ENCODE data around the gene SMG6.
A peak's percentile ranks its signal among the peaks of the same experiment; 100 is the strongest.

SMG6 gene

DNA sequence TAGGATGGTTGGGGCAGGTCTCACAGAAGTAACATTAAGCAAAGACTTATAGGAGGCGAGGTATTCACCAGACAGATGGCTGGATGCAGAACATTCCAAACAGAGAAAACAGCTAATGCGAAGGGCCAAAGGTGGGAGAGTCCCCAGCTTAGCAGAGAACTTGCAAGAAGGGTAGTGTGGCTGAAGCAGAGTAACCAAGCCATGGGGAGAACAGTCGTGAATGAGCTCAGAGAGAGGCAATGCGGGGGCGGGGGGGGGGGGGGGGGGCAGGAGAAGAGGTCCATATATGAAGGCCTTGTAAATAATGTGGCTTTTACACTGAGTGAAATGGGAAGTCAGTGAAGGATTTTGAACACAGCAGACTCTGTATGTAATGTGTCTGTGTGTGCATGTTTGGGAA is 81.3 kb downstream of the SMG6 start:
- Histone ChIP-seq H3K36me3 (ENCODE audit: control insufficient read depth in 2 of 2, insufficient read depth in 1 of 2, low read length in 2 of 2) (peaks cover 7 to 15% of the 10 kb centered on the region in 2 experiments; a peak in 2 of 3 replicates), H3K27ac (ENCODE audit: extremely low read depth, low read depth, low read length) (no peak overlapping the region), H3K4me1 (ENCODE audit: control insufficient read depth, insufficient read depth, low read length) (peaks cover 3% of the 10 kb centered on the region; the same call in 1 of the 2 replicates), H3K9me3 (ENCODE audit: control insufficient read depth, insufficient read depth, low read depth, low read length) (no peaks in the 10 kb centered on the region), H3K4me3 (ENCODE audit: low read depth, low read length) (no peak overlapping the region)
- ChIA-PET CTCF (no interaction called here), POLR2A (interaction anchor here (0.6 kb wide), 1 partner anchor 169 kb away, joined by 8 read pairs; no protein-coding TSS in a partner anchor)
- TF ChIP-seq, protein P1, sequence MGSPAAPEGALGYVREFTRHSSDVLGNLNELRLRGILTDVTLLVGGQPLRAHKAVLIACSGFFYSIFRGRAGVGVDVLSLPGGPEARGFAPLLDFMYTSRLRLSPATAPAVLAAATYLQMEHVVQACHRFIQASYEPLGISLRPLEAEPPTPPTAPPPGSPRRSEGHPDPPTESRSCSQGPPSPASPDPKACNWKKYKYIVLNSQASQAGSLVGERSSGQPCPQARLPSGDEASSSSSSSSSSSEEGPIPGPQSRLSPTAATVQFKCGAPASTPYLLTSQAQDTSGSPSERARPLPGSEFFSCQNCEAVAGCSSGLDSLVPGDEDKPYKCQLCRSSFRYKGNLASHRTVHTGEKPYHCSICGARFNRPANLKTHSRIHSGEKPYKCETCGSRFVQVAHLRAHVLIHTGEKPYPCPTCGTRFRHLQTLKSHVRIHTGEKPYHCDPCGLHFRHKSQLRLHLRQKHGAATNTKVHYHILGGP (tag by site-specific recombination; IDR thresholded peaks at IDR 0.05) = no peak
- TF ChIP-seq ZNF792 (tag by site-specific recombination; IDR thresholded peaks at IDR 0.05) (no peak), ZNF324 (tag by site-specific recombination; IDR thresholded peaks at IDR 0.05) (no peak)
- TF ChIP-seq, protein P2, sequence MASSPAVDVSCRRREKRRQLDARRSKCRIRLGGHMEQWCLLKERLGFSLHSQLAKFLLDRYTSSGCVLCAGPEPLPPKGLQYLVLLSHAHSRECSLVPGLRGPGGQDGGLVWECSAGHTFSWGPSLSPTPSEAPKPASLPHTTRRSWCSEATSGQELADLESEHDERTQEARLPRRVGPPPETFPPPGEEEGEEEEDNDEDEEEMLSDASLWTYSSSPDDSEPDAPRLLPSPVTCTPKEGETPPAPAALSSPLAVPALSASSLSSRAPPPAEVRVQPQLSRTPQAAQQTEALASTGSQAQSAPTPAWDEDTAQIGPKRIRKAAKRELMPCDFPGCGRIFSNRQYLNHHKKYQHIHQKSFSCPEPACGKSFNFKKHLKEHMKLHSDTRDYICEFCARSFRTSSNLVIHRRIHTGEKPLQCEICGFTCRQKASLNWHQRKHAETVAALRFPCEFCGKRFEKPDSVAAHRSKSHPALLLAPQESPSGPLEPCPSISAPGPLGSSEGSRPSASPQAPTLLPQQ (tag by site-specific recombination; IDR thresholded peaks at IDR 0.05) = no peak

DNA sequence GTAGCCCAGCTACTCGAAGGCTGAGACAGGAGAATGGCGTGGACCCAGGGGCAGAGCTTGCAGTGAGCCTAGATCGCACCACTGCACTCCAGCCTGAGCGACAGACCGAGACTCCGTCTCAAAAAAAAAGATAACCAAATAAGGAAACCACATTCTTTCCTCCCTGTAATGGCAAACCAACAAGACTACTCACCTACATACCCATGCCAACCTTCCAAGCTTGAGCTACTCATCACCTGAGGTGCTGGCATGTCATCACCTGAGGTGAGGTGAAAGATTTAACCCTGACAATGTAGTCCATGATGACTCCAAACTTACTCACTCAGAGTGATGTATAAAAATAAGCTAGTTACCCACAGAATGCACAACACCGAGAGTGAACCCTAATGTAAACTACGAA is 85.2 kb downstream of the SMG6 start:
- H3K4me1 ChIP-seq (ENCODE audit: control insufficient read depth, insufficient read depth, low read length) = peaks cover 18% of the 10 kb centered on the region
- H3K4me3 ChIP-seq (ENCODE audit: low read depth, low read length) = no peak overlapping the region
- POLR2A ChIA-PET = no interaction called here
- TF ChIP-seq, protein P3, sequence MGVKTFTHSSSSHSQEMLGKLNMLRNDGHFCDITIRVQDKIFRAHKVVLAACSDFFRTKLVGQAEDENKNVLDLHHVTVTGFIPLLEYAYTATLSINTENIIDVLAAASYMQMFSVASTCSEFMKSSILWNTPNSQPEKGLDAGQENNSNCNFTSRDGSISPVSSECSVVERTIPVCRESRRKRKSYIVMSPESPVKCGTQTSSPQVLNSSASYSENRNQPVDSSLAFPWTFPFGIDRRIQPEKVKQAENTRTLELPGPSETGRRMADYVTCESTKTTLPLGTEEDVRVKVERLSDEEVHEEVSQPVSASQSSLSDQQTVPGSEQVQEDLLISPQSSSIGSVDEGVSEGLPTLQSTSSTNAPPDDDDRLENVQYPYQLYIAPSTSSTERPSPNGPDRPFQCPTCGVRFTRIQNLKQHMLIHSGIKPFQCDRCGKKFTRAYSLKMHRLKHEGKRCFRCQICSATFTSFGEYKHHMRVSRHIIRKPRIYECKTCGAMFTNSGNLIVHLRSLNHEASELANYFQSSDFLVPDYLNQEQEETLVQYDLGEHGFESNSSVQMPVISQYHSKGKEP (tag by site-specific recombination; IDR thresholded peaks at IDR 0.05) = no peak
- TF ChIP-seq OVOL3 (tag by site-specific recombination; IDR thresholded peaks at IDR 0.05) (no peak), ZNF548 (tag by site-specific recombination; IDR thresholded peaks at IDR 0.05) (no peak), KLF7 (tag by site-specific recombination; IDR thresholded peaks at IDR 0.05; ENCODE audit: borderline replicate concordance) (no peak)
- H3K9me3 ChIP-seq (ENCODE audit: control insufficient read depth, insufficient read depth, low read depth, low read length) = no peaks in the 10 kb centered on the region
- H3K27ac ChIP-seq (ENCODE audit: extremely low read depth, low read depth, low read length) = no peak overlapping the region
- peaks cover 7 to 15% of the 10 kb centered on the region in 2 experiments; a peak in 2 of 3 replicates for H3K36me3 ChIP-seq (ENCODE audit: control insufficient read depth in 2 of 2, insufficient read depth in 1 of 2, low read length in 2 of 2)
- CTCF ChIA-PET = no interaction called here

DNA sequence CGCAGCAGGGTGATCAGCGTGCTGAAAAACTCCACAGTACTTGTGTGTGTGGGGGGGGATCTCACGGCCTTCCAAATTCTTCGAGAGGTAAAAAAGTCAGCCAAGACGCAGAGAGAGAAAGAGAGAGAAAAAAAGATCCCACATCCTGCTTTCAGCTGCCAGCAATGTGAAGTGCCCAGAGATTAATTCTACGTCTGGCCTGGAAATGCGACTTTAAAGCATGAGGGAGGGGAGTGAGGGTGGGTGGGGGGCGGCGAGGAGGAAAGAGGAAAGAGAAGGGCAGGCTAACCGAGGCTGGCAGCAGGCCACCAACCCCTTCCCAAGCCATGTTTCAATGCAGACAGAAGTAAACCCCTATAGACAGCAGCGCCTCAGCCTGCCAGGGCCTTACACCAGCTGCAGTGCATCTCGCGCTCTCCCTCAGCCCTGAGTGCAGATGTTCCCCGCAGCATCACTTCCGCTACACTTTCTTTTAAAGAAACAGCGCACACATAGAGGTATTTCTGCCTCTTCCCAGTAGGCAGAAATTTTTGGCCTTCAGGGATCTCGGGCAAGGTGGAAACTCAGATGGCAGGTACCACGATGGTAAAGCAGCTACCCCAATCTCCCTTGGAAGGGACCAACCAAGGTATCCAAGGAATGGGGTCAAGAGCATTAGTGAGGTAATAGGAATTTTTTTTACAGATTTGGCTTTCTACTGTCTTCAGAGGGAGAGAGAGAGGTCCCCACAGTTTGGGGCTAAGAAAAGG is 87.8 kb downstream of the SMG6 start:
- ChIA-PET POLR2A (no interaction called here), CTCF (no interaction called here)
- no peak overlapping the region for H3K27ac ChIP-seq (ENCODE audit: extremely low read depth, low read depth, low read length)
- peaks cover 15% of the 10 kb centered on the region for H3K4me1 ChIP-seq (ENCODE audit: control insufficient read depth, insufficient read depth, low read length)
- no peak overlapping the region for H3K4me3 ChIP-seq (ENCODE audit: low read depth, low read length)
- H3K36me3 ChIP-seq (ENCODE audit: control insufficient read depth in 2 of 2, insufficient read depth in 1 of 2, low read length in 2 of 2) = peaks cover 8 to 10% of the 10 kb centered on the region in 2 experiments; a peak in 2 of 3 replicates
- no peaks in the 10 kb centered on the region for H3K9me3 ChIP-seq (ENCODE audit: control insufficient read depth, insufficient read depth, low read depth, low read length)
- 0 out of 2 replicates have a peak, but pooled peaks have one; percentile 37 for TF ChIP-seq ZBTB17 (tag by site-specific recombination; IDR thresholded peaks at IDR 0.05)
- TF ChIP-seq, protein P4, sequence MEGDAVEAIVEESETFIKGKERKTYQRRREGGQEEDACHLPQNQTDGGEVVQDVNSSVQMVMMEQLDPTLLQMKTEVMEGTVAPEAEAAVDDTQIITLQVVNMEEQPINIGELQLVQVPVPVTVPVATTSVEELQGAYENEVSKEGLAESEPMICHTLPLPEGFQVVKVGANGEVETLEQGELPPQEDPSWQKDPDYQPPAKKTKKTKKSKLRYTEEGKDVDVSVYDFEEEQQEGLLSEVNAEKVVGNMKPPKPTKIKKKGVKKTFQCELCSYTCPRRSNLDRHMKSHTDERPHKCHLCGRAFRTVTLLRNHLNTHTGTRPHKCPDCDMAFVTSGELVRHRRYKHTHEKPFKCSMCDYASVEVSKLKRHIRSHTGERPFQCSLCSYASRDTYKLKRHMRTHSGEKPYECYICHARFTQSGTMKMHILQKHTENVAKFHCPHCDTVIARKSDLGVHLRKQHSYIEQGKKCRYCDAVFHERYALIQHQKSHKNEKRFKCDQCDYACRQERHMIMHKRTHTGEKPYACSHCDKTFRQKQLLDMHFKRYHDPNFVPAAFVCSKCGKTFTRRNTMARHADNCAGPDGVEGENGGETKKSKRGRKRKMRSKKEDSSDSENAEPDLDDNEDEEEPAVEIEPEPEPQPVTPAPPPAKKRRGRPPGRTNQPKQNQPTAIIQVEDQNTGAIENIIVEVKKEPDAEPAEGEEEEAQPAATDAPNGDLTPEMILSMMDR (tag by site-specific recombination; IDR thresholded peaks at IDR 0.05) = no peak
